ENCODE results near the gene PPP1R2B.
"Not testable (repeated sequence)": the region's sequence is repeated elsewhere in the genome, so short reads cannot be mapped to it uniquely, and the experiment has no call there.

PPP1R2B gene

DNA sequence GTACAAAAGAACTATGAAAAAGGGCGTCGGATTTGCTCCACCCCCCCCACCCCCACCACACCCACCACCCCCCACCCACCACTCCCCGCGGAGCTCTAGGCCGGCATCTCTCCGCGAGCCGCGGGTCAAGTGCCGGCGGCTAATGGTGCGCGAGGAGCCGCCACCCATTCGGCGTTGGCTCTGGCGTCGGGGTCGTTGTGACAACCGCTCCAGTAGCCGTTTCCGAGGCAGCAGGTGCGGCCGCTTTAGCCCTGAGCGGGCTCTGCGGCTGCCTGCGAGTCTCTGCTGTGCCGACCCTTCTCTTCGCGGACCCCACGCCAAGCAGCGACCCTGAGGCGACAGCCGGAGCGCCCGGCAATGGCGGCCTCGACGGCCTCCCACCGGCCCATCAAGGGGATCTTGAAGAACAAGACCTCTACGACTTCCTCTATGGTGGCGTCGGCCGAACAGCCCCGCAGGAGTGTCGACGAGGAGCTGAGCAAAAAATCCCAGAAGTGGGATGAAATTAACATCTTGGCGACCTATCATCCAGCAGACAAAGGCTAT, at the start of gene PPP1R2B:
PPP1R2B (plus strand) TSS at position 90 of the 546 bp plus-strand sequence; CDS start at position 358, 268 bp downstream.
- no peak for DNase-seq (ENCODE audit: low read depth in 2 of 2)

DNA sequence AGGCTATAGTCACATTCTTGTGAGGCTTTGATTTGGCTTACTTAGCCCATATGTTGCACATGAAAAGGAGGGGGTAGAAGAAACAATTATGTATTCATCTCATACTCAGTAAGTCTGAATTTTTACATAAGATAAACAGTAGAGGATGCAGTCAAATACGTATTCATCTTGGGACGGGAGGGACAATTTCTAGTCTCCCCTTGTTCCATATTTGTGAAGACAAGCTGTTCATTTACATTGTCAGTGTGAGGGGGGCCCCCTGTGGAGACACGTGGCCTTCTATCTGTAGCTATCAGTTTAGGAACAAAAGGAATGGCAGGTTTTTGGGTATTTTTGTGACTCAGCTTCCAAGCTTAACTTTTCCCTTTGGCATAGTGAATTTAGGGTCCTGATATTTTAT, 49.2 kb upstream of the PPP1R2B start:
- DNase-seq (ENCODE audit: low read depth in 2 of 2), result no peak

DNA sequence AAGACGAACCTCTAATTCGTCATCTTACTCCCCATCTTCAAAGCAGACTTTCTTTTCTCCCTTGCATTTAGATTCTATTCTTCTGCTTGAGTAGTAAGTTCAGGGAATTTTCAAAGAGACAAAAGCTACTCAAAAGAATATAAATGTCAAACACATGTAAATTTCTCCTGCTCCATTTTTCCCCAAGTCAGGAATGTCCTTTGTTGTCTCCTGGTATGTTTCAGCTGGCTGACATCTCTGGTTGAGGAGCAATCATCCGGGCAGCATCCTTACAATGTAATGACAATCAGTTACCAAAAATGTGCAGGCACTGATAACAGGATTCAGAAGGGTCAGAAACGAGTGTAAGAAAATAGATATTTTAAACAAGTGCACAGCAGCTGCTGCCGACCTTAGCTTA, 47.6 kb upstream of the PPP1R2B start:
- DNase-seq (ENCODE audit: low read depth in 2 of 2), result no peak

DNA sequence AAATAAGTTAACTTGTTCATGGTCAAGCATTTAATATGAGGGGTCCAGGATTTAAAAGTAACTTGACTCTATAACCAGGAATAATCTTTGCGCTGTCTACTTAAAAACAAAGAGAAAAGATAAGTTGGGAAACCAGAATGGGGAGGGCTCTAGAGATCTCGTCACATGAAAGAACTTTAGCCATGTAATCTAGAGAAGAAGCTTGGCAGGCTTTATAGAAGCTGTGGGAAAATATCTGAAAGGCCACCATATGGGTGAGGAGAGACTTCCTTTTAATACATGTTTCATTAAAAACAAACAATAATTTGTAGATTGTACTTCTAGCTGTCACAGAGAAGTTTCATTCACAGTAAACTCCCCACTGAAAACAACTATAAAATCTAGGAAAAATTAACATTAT, 46.7 kb upstream of the PPP1R2B start:
- no peak for DNase-seq (ENCODE audit: low read depth in 2 of 2)

DNA sequence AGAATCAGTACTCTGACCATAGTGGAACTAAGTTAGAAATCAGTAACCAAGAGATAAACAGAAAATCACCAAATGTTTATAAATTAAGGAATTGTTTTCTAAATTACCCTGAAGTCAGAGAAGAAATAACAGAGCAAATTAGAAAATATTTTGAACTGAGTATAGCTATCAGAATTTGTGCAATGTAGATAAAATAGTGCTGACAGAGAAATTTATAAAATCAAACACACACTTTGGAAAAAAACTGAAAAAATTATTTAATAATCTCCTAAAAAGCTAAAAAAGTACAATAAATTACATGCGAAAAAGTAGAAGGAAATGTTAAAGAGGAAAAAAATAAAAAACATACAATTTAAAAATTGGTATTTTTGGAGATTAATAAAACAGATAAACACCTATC, 37.1 kb upstream of the PPP1R2B start:
- DNase-seq (ENCODE audit: low read depth in 2 of 2), result no peak

DNA sequence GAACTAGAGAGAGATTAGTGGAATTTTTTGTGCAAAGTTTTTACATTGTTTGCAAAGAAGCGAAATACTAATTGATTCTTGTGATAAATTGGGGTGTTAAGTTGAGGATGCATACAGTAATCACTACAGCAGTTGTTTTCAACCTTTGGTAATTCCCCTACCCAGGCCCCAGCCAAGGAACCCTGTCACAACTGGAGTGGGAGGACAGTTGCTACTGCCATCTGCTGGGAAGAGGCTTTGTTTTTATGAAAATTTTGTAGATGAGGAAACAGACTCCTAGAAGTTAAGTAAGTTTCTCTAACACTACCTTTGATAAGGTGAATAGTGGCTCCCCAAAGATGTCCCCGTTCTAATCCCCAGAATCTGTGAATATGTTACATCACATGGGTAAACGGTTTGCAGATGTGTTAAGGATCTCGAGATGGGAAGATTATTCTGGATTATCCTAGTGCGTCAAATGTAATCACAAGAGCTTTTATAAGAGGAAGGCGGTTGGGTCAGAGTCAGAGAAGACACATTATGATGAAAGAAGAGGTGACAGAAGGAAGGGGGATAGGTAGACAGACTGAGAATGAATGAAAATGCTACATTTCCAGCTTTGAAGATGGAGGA, 34.0 kb upstream of the PPP1R2B start:
- DNase-seq (ENCODE audit: low read depth in 2 of 2), result no peak

DNA sequence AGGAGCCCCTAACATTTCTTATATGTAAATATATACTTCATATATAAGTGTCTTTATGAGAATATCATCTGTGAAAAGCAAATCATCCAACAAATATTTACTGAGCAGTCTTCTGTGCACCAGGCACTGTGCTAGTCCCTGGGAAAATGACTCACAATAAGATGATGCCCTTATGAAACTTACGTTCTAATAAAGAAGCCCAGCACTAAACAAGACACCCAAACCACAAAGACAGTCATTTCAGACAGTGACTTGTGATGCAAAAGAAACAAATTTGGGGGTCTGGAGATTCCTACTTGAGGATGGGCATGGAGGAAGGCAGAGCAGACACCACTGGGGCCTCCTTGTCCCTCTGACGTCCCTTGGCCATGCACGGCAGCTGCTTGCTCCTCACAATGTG, 30.6 kb upstream of the PPP1R2B start:
- no peak for DNase-seq (ENCODE audit: low read depth in 2 of 2)

DNA sequence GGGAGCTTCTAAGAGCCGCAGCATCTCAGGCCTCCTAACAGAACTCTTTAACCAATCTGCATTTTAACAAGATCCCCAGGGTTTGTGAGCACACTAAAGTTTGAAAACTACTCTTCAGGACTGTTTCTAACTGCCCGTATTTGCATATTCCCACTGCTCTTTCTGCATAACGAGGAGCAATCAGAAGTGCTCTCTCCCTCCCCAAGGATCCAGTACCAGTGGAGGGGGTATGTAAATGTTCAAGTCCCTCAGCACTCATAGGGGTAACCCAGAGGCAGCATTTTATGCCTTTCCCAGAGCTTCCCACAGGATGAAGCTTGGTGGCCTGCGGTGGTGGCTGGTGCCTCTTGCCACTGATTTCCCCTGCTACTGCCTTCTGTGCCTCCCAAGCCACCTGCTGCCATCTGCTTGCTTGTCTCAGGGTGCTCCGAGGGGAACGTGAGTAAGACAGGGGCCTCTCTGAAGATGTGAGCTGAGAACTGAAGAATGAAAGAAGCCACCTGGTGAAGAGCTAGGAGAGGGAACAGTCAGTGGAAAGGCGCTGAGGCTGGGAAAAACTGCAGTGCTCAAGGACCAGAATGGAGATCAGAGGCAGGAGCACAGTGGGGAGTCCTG, 30.0 kb upstream of the PPP1R2B start:
- no peak for DNase-seq (ENCODE audit: low read depth in 2 of 2)

DNA sequence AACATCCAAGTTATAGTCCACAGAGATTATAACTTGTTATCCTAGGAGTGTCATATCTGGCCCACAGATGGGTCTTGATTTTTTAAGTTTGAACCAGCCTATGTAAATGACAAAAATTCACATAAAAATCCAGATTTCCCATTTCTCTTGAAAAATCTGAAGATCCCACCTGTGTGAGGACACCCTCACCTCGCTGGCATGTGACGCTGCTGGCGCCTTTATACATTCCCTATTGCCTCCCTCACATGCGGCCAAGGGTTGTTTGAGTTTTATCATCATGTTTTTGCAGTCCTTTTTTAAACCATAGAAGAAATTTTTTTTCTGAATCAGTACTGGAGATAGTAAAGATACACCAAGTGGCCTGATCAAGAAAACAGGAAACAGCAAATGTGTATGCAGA, 25.9 kb upstream of the PPP1R2B start:
- DNase-seq (ENCODE audit: low read depth in 2 of 2), result no peak

DNA sequence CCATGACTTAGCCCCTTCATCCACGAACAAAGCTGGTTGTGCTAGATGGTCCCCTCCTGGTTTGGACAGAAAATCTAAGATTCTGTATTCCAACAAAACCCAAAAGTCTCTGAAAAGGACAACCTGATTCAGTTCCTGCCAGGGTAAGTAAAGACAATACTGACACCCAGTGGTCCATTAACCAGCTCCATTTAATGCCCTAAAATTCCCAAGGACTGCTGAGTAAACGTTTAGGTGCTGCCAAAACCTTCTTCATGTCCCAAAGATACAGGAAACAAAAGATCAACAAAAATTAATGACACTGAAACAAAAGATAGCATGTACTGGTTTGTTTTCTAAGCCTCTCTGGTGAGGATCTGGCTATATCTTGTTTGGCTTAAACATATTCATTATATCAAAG, 25.3 kb upstream of the PPP1R2B start:
- no peak for DNase-seq (ENCODE audit: low read depth in 2 of 2)

DNA sequence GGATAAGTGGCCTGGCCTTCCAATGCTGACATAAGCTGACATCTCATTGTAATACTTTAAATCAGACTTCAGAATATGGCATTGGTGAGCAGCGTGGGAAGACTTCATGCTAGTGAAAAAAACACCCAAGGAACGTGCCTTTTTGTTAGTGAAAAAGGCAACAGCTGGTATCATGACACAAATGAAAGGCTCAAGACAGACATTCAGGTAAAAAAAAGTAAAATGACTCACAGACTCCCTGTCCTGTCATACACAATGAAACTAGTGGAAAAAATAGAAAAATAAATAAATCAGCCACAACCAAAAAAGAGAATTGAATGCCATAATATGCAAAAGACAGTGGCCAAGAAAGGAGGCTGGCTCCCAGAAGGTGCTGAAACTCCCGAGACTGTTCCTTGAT, 24.4 kb upstream of the PPP1R2B start:
- no peak for DNase-seq (ENCODE audit: low read depth in 2 of 2)

DNA sequence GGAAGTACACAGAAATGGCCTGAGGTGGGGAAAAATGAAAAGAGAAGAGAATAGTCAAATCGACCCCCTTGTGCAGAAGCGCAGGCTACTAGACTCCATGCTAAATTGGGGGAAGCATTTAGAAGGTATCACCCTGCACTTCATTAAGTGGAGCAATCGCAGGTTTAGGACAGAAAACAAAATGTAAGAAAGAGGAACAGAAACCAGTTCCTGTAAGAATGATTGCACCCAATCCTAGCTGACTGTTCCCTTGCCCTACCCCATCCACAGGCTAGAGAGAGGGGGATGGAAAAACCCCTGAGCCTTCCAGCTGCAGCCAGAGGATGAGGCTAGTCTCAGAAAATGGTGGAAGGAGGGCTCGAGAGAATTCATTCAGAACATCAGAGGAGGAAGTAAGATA, 23.9 kb upstream of the PPP1R2B start:
- no peak for DNase-seq (ENCODE audit: low read depth in 2 of 2)

DNA sequence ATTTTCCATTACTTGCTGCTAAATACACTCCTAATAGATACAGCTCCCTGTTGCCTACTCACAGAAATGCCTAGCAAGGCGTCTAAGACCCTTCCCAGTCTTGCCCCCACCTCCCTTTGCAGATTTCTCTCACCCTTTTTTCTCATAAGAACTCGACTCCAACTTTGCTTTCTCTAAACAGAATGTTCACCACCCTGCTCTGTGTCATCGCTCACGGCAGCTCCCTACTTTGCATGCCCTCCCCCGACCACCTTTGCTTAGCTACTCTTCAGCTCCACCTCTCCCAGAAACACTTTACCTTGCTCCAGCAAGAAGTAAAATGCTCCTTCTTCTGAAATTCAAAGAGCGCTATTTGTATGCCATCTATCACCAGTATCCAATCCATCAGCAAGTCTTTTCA, 15.2 kb upstream of the PPP1R2B start:
- DNase-seq (ENCODE audit: low read depth in 2 of 2), result no peak

DNA sequence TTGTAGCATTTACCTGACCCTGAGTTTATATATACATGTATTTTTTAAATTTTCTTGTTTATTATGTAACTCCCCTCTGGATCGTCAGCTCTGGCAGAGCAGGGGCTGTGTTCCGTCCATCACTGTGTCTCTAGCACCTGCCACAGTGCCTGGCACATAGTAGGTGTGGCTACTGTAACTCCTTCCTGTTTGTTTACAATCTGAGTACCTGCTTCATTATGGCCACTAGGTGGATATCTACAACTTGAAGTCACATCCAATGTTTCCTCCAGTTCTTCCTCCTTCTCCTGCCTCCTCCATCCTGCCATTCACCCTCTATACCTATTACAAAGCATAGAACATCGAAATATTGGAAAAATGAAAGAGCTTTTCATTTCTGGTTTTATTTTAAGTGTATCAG, 14.2 kb upstream of the PPP1R2B start:
- DNase-seq (ENCODE audit: low read depth in 2 of 2), result no peak

DNA sequence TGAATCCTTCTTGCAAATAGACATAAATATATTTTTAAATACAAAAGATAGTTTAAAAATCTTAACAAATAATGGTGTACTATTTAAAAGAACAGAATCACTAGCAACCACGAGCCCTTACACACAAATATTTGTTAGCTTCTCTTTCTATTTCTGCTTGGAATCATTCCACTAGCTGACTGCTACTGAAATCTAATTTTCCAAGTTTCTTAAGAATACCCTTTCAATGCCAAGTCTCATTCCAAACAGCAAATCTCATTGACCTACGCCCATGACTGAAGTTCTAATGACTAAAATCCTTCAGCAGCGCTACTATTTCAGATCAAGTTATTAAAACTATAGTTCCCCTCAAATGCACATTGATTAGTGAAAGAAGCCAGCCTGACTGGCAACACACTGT, 13.2 kb upstream of the PPP1R2B start:
- DNase-seq (ENCODE audit: low read depth in 2 of 2), result no peak

DNA sequence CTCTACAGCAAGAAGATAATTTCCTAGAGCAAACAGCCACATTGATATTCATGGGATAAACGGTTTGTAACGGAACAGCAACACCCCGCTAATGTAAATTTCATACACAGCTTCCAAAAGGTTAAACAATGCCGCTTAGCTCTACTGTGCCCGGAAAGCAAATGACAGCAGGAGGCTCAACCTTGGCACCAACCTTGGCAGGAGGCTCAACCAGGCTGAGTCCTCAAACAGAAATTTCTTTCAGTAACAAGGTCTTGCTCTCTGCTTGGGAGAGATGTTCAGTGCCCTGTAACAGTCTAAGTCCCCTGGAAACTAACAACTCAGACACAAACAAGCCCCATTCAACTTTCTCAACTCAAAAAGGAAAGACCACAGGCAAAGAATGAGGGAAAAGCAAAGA, 11.1 kb upstream of the PPP1R2B start:
- no peak for DNase-seq (ENCODE audit: low read depth in 2 of 2)

DNA sequence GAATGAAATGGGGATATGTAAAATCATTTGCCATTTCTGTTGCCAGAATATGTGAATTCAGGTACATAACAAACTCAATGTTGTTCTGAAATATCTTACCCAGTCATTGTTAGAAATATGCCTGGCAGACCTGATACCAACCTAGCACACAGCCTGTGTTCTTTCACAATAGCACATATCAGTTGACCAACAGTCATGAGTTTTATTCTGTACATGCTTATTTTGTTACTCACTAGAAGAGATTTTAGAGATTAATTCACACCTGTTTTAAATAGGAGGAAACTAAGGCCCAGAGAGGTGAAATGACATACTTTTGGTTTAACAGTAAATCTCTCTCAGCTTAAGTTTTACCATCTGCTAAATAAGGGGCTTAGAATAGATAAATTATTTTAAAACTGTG, 8.4 kb upstream of the PPP1R2B start:
- DNase-seq (ENCODE audit: low read depth in 2 of 2), result no peak

DNA sequence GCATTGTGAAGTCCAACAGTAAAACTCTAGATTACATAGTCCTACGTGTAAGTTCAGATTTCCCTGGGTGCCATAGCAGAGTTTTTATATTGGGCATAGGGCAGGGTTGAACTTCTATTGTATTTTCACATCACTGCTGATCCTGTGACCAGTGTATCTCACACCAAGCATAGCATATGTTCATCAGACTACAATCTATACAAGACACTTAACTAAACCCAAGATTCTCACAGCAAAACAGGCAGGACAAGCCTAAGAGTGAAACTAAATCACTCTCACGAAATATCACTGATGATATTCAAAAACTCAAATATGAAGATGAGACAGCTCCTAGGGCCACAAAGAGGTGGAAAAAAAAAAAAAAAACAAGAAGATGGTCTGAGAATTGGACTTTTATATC, 3.2 kb upstream of the PPP1R2B start:
- no peak for DNase-seq (ENCODE audit: low read depth in 2 of 2)

DNA sequence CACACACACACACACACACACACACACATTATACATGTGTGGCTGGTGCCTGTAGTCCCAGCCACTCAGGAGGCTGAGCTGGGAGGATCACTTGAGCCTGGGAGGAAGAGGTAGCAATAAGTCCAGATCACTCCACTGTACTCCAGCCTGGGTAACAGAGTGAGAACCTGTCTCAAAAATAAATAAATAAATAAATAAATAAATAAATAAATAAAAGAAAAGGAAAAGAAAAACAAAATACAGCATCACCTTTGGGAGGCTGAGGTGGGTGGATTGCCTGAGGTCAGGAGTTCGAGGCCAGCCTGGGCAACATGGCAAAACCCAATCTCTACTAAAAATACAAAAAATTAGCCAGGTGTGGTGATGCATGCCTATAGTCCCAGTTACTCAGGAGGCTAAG, 1.6 kb upstream of the PPP1R2B start:
- DNase-seq (ENCODE audit: low read depth in 2 of 2), result not testable (repeated sequence)

DNA sequence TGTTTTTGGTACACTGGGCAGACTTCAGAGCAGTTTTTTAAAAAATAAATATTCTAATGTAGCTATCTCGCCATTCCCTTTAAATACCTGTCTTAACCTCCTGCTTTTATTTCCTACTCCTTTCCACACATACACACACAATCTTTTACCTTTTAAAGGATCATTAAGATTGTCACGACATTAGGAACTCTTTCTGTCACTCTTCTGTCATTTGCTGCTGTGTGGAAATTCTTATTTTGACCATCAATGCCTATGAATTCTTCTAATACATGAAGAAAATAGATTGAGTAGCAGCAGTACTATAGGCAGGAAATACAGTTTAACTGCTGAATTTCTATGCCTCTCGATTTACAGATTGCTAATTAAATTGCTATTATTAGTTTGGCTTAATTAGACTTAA, 1.8 kb downstream of the PPP1R2B start:
- DNase-seq (ENCODE audit: low read depth in 2 of 2), result no peak

DNA sequence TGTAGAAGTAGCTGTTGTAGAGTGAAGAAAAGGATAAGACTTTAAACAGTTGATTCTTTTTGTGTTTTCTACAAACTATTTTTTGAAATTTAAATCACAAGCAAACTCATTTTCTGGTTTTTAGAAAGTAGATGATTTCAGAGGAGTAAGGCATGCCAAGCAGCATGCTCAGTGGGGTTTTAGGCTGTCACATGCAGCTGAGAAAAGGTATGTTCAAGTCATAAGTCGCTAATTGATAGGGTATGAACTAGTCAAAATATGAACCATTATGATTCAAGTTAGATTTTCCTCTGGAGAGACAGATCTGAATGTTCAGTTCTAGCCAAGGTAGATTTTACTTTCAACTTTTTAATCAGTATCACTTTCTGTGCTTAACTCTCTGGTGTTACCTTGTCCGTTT, 3.0 kb downstream of the PPP1R2B start:
- not testable (repeated sequence) for DNase-seq (ENCODE audit: low read depth in 2 of 2)

DNA sequence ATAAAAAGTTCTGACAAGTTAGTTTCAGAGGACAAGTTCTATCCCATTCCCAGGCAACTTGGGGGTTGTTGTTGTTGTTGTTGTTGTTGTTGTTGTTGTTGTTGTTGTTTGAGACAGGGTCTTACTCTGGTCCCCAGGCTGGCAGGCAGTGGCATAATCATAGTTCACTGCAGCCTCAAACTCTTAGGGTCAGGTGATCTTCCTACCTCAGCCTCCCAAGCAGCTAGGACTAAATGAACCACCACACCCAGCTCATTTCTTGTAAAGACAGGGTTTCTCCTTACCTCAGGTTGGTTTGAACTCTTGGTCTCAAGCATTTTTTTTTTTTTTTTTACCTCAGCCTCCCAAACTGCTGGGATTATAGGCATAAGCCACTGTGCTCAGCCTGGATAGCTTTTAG, 15.3 kb downstream of the PPP1R2B start:
- DNase-seq (ENCODE audit: low read depth in 2 of 2), result no peak

DNA sequence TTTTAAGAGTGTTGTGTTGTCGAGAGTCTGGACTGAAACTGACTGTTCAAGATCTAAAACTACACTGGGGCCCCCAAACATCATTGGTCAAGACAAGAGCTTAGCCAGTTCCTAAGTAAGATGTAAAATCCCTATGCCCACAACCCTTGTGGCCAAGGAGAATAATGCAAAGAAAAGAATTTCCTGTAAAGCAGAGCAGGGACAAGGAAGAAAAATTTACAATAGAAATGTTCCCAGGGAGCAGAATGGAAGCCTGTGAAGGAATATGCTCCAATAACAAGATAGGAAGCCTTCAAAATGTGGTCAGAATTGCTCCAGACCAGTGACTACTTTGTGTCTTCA, 20.4 kb downstream of the PPP1R2B start:
- no peak for DNase-seq (ENCODE audit: low read depth in 2 of 2)

DNA sequence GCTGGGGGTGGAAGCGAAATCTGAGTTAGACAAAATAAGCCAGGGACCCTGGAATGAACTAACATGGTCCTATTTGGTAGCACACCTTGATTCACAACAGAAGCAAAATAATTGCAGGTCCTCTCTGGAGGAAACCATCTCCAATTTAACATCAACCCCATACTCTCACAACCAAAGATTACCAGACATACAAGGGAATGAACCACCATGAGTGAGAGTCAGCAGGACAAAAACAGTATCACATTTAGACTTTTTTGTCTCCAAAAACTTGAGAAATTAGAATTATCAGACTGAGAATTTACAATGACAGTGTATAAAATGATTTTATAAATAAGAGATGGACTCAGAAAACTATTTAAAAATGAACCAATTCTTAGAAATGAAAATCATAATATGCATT, 21.1 kb downstream of the PPP1R2B start:
- no peak for DNase-seq (ENCODE audit: low read depth in 2 of 2)

Data from stimulated activated CD4-positive, alpha-beta T cell treated with anti-CD3 and anti-CD28 coated beads, Interleukin-12 subunit alpha, Interleukin-12 subunit beta, amount 100 ng/mL, for 24 hours (primary cell).